Retinal pigment epithelial cell (primary cell): ENCODE results near the gene PYHIN1.
A peak's percentile ranks its signal among the peaks of the same experiment; 100 is the strongest.

Source experiments
- DNase-seq: peaks from one replicate; pipeline ENCODE4 v3.0.0-alpha.2; 2010; ENCODE audit warnings: low read depth
- H3K4me3 ChIP-seq: 2 replicates; pipeline ENCODE4 v1.5.1; 2011; ENCODE audit warnings: mild to moderate bottlenecking, low read length, control low read depth, moderate library complexity
- CTCF ChIP-seq: conservative IDR thresholded peaks from 2 replicates; pipeline ENCODE4 v1.5.1; 2011; ENCODE audit warnings: low read depth, low read length, control low read depth, inconsistent platforms

PYHIN1 gene

DNA sequence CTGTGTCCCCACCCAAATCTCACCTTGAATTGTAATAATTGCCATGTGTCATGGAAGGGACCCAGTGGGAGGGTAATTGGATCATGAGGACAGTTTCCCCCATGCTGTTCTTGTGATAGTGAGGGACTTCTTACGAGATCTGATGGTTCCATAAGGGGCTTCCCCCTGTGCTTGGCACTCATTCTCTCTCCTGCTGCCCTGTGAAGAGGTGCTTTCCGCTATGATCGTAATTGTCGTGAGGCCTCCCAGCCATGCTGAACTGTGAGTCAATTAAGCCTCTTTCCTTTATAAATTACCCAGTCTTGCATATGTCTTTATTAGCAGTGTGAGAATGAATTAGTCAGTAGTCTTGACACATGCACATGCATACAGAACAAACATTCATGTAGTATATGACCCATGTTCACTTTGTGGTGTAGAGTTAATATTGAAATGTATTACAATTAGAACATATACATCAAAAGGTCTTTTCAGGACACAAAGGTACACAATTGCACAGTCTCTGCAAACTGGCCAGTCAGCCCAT, 61.5 kb downstream of the PYHIN1 start:
- no peak for DNase-seq
- TF ChIP-seq CTCF, result no peak

DNA sequence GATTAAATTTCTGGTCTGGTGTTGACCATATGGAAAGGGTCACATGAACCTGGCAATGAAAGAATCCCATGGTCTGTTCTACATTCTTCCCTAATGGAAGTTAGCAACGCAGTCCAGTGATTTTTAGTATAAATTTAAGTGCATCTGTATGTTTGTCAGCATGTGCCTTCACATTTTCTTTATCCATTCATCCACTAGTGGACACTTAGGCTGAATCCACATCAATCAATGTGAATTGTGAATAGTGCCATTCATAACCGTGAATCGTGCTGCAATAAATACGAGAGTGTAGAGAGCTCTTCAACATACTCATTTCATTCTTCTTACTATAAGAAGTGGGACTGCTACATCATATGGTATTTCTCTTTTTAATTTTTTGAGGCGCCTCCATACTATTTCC, 65.6 kb downstream of the PYHIN1 start:
- no peak overlapping the region for H3K4me3 ChIP-seq
- no peak for TF ChIP-seq CTCF
- DNase-seq, result no peak

More for the DNA sequence above, 61.5 kb downstream of the PYHIN1 start:
- H3K4me3 ChIP-seq, result no peak overlapping the region

DNA sequence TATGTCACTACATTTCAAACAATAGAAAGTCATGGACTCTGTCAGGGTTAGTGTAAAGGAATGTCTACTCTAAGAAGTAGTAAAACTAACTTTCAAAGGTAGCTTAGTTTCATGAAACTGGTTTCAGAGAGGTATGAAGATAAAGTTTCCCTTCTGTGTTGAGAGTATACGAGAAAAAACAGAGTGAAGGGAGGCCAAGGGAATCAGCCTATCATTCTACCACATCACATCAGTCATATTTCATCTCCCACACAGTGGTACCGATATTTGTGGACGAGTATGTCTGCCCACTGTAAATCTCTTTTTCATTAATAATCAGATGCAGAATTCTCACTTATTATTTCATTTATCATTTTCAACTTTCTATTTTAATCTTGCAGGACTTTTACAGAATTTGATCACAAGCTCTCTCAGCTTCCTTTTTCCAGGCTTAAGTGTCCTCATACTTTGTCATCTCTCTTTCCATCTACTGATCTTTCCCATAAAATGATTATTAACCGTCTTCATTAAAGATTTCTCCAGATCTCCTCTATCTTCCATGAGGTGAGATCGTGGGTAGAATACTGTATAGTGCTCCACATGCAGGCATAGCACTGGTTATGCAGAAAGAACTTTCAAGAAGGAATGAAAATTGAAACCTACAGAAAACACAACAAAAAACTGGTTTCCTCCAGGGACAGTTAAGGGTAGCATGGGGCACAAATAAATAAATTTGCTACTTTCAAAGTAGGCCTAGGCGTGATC, 66.9 kb downstream of the PYHIN1 start:
- no peak for TF ChIP-seq CTCF
- peak overlapping the region; percentile 68 for H3K4me3 ChIP-seq
- no peak for DNase-seq

- H3K4me3 ChIP-seq, result peak overlapping the region; percentile 68
- peak; percentile 77 for TF ChIP-seq CTCF
- no peak for DNase-seq
Observed at GRCh38 chr1:158998781-158999161, 67.4 kb downstream of the PYHIN1 start.

GRCh38 chr1:158999316-159000069, 68.1 kb downstream of the PYHIN1 start:
- peak overlapping the region; percentile 68 for H3K4me3 ChIP-seq
- no peak for TF ChIP-seq CTCF
- DNase-seq, result no peak

- TF ChIP-seq CTCF, result no peak
- DNase-seq, result no peak
- H3K4me3 ChIP-seq, result peak overlapping the region; percentile 68
Observed at GRCh38 chr1:159000070-159000409, 68.7 kb downstream of the PYHIN1 start.
